Measurements from ENCODE around the gene HDAC5. TPM values are rescaled to one million over a fixed set of nuclear protein-coding genes. Genes with fewer than 3 reads are reported as not detected.
"Not testable (repeated sequence)": the region's sequence is repeated elsewhere in the genome, so short reads cannot be mapped to it uniquely, and the experiment has no call there.

The HDAC5 gene
- total RNA-seq, 2 experiments from 2014 or later: 18.2 to 18.7 TPM

- Mint-ChIP-seq H3K4me3 (no peak overlapping the region), H3K27ac (no peak overlapping the region), H3K9me3 (no peaks in the 10 kb centered on the region), H3K4me1 (peaks cover 17% of the 10 kb centered on the region), H3K36me3 (no peaks in the 10 kb centered on the region), H3K27me3 (no peaks in the 10 kb centered on the region)
- no peak for DNase-seq
Measured at GRCh38 chr17:44108440-44109311, 14.8 kb downstream of the HDAC5 start.

GRCh38 chr17:44106801-44107200, 16.6 kb downstream of the HDAC5 start:
- H3K9me3 Mint-ChIP-seq: no peaks in the 10 kb centered on the region
- no peak overlapping the region for H3K27ac Mint-ChIP-seq
- no peaks in the 10 kb centered on the region for H3K36me3 Mint-ChIP-seq

GRCh38 chr17:44105941-44106340, 17.5 kb downstream of the HDAC5 start:
- H3K4me3 Mint-ChIP-seq: no peak overlapping the region
- no peak for DNase-seq
- H3K27me3 Mint-ChIP-seq: no peaks in the 10 kb centered on the region
- H3K4me1 Mint-ChIP-seq: peaks cover 4% of the 10 kb centered on the region
- no peak overlapping the region for H3K27ac Mint-ChIP-seq
- no peaks in the 10 kb centered on the region for H3K9me3 Mint-ChIP-seq
- no peaks in the 10 kb centered on the region for H3K36me3 Mint-ChIP-seq

More at GRCh38 chr17:44106801-44107200, 16.6 kb downstream of the HDAC5 start:
- Mint-ChIP-seq H3K4me3 (no peak overlapping the region), H3K4me1 (peaks cover 8% of the 10 kb centered on the region), H3K27me3 (no peaks in the 10 kb centered on the region)
- DNase-seq: no peak

GRCh38 chr17:44105483-44105882, 18.0 kb downstream of the HDAC5 start:
- Mint-ChIP-seq H3K4me3 (no peak overlapping the region), H3K27ac (no peak overlapping the region), H3K36me3 (no peaks in the 10 kb centered on the region), H3K9me3 (no peaks in the 10 kb centered on the region), H3K27me3 (no peaks in the 10 kb centered on the region), H3K4me1 (peaks cover 3% of the 10 kb centered on the region)
- DNase-seq: no peak

GRCh38 chr17:44102849-44103622, 20.4 kb downstream of the HDAC5 start:
- H3K4me3 Mint-ChIP-seq: no peak overlapping the region
- no peaks in the 10 kb centered on the region for H3K9me3 Mint-ChIP-seq
- H3K36me3 Mint-ChIP-seq: no peaks in the 10 kb centered on the region
- no peak overlapping the region for H3K27ac Mint-ChIP-seq
- no peak for DNase-seq
- H3K4me1 Mint-ChIP-seq: peaks cover 4% of the 10 kb centered on the region
- H3K27me3 Mint-ChIP-seq: no peaks in the 10 kb centered on the region

- not testable (repeated sequence) for H3K27ac Mint-ChIP-seq, DNase-seq, H3K9me3 Mint-ChIP-seq, H3K4me1 Mint-ChIP-seq, H3K4me3 Mint-ChIP-seq, H3K36me3 Mint-ChIP-seq, H3K27me3 Mint-ChIP-seq
Measured at GRCh38 chr17:44101858-44102257, 21.6 kb downstream of the HDAC5 start.

GRCh38 chr17:44097110-44097958, 26.1 kb downstream of the HDAC5 start:
- no peaks in the 10 kb centered on the region for H3K27me3 Mint-ChIP-seq
- no peak overlapping the region for H3K27ac Mint-ChIP-seq
- H3K36me3 Mint-ChIP-seq: no peaks in the 10 kb centered on the region
- DNase-seq: no peak
- H3K4me3 Mint-ChIP-seq: no peak overlapping the region
- H3K4me1 Mint-ChIP-seq: peaks cover 13% of the 10 kb centered on the region
- H3K9me3 Mint-ChIP-seq: no peaks in the 10 kb centered on the region

- no peak for DNase-seq
- H3K27me3 Mint-ChIP-seq: no peaks in the 10 kb centered on the region
- H3K4me1 Mint-ChIP-seq: peaks cover 12% of the 10 kb centered on the region
- peaks cover 2% of the 10 kb centered on the region for H3K36me3 Mint-ChIP-seq
- no peaks in the 10 kb centered on the region for H3K9me3 Mint-ChIP-seq
- H3K27ac Mint-ChIP-seq: peak overlapping the region; percentile 28
- H3K4me3 Mint-ChIP-seq: no peak overlapping the region
Measured at GRCh38 chr17:44095647-44096496, 27.6 kb downstream of the HDAC5 start.

GRCh38 chr17:44095388-44095646, 28.1 kb downstream of the HDAC5 start:
- H3K9me3 Mint-ChIP-seq: no peaks in the 10 kb centered on the region
- no peak overlapping the region for H3K27ac Mint-ChIP-seq
- peaks cover 12% of the 10 kb centered on the region for H3K4me1 Mint-ChIP-seq
- no peak overlapping the region for H3K4me3 Mint-ChIP-seq
- no peaks in the 10 kb centered on the region for H3K27me3 Mint-ChIP-seq
- peaks cover 2% of the 10 kb centered on the region for H3K36me3 Mint-ChIP-seq
- DNase-seq: no peak

GRCh38 chr17:44094701-44095387, 28.6 kb downstream of the HDAC5 start:
- Mint-ChIP-seq H3K9me3 (no peaks in the 10 kb centered on the region), H3K4me3 (no peak overlapping the region), H3K4me1 (peaks cover 12% of the 10 kb centered on the region), H3K27me3 (no peaks in the 10 kb centered on the region), H3K36me3 (peaks cover 2% of the 10 kb centered on the region), H3K27ac (no peak overlapping the region)
- no peak for DNase-seq

- Mint-ChIP-seq H3K4me1 (peaks cover 12% of the 10 kb centered on the region), H3K4me3 (no peak overlapping the region), H3K36me3 (peaks cover 5% of the 10 kb centered on the region), H3K27me3 (no peaks in the 10 kb centered on the region), H3K27ac (no peak overlapping the region), H3K9me3 (no peaks in the 10 kb centered on the region)
- DNase-seq: no peak
Measured at GRCh38 chr17:44093231-44093900, 30.1 kb downstream of the HDAC5 start.

- Mint-ChIP-seq H3K27me3 (no peaks in the 10 kb centered on the region), H3K4me3 (no peak overlapping the region), H3K4me1 (peaks cover 13% of the 10 kb centered on the region), H3K36me3 (peaks cover 5% of the 10 kb centered on the region), H3K9me3 (no peaks in the 10 kb centered on the region), H3K27ac (no peak overlapping the region)
- no peak for DNase-seq
Measured at GRCh38 chr17:44092051-44092450, 31.4 kb downstream of the HDAC5 start.

- Mint-ChIP-seq H3K9me3 (no peaks in the 10 kb centered on the region), H3K4me1 (peaks cover 16% of the 10 kb centered on the region), H3K36me3 (peaks cover 5% of the 10 kb centered on the region), H3K27me3 (no peaks in the 10 kb centered on the region), H3K27ac (no peak overlapping the region), H3K4me3 (no peak overlapping the region)
- DNase-seq: no peak
Measured at GRCh38 chr17:44091200-44091997, 32.0 kb downstream of the HDAC5 start.
